NCI-H2029 (cell line): Measurements from ENCODE around the gene KAT6B.

Experiments
- DNase-seq: peaks from one replicate; lab custom pipeline; 2025; lab: John Stamatoyannopoulos, UW

The KAT6B gene

GRCh38 chr10:74921744-74922143, 95.3 kb downstream of the KAT6B start:
- no peak for DNase-seq

- DNase-seq: no peak
Measured at GRCh38 chr10:74922921-74923320, 96.5 kb downstream of the KAT6B start.

GRCh38 chr10:74923556-74923955, 97.2 kb downstream of the KAT6B start:
- DNase-seq: no peak

DNA sequence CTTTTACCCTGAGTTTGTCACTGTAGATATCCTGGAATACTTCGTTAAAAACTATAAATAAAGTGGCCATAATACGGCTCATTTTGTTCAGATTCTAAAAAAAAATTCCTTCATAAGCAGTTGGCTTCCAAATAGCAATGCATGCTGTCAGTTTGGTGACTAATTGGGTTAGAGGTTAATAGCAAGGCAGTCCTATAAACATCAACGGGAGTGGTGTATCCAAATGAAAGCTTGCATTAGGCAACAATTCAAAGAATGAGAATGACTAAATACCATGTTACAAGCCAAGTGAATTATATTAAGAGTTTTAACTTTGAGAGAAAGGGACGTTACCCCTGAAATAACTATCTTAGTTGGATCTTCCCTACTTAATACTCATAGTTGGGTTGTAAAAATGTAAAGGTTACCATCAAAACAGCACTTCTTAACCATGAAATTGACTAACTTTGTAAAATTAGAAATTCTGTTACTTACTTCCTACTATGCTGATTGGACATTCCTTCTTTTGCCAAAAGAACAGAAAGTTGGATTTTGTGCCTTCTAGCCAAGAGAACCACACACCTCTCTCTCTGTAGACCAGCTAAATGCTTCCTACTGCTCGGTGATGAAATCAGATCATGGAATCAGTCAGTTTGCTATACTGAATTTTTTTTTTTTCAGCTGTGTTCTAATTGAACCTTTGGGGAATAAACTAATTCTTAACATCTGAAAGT, 98.0 kb downstream of the KAT6B start:
- DNase-seq: no peak

DNA sequence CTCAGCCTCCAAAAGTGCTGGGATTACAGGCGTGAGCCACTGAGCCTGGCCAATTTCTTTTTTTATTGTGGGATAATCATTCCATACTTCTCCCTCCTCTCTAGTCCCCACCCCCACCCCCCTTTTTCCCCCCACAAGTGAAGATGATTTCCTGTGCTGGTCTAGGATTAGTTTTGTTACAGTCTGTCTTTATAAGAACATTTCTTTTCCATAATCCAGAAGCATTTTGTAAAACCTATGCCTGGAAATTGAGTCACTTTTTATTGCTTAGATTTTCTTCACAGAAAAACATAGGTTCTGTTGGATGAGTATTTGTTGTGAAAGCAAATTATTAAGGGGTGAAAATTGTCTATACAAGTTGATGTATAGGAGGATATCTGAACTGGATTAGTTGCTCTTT, 98.9 kb downstream of the KAT6B start:
- no peak for DNase-seq

- no peak for DNase-seq
Measured at GRCh38 chr10:74925708-74926107, 99.3 kb downstream of the KAT6B start.

GRCh38 chr10:74926791-74927585, 100.6 kb downstream of the KAT6B start:
- no peak for DNase-seq

DNA sequence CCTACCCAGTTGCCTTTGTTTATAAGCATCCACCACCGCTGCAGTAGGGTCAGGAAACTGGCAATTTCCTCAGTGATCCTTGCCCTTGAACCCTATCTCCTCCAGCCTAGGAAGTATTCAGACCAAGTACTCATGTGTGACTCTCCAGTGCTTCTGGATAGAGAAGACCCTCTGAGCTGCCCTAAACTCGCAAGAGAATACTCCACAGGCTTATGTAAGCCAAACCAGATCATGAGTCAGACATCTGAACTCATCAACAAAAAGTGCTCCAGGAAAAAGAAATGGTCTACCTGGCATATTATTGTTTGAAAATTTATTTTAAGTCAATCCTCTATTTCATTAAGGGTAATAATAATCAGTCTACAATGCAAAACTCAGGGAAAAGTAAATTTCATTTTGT, 101.3 kb downstream of the KAT6B start:
- no peak for DNase-seq

DNA sequence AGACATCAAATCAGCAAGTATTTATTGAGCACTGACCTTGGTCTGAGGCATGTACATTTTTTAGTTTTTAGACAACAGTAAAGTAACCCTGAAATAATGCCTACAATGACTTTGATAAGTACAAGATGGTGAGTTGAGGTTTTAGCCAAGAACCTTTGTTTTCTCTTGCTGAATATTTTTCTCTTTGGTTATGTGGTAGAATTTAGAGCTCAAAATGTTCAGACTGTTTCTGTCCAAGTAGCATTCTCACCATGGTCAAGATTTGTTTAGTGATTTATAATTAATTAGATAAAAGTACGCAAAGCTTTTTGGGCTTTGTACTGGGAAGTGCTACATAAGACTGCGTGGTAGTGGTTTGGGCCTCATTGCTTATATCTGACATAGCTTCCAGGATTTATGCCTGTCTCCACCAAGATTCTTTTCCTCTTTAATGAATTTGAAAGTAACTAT, 102.4 kb downstream of the KAT6B start:
- DNase-seq: no peak

- no peak for DNase-seq
Measured at GRCh38 chr10:74929197-74929596, 102.8 kb downstream of the KAT6B start.

GRCh38 chr10:74930965-74931364, 104.6 kb downstream of the KAT6B start:
- DNase-seq: peak; percentile 15

- DNase-seq: peak; percentile 73
Measured at GRCh38 chr10:74932648-74933047, 106.2 kb downstream of the KAT6B start.

GRCh38 chr10:74934100-74934812, 107.9 kb downstream of the KAT6B start:
- no peak for DNase-seq

DNA sequence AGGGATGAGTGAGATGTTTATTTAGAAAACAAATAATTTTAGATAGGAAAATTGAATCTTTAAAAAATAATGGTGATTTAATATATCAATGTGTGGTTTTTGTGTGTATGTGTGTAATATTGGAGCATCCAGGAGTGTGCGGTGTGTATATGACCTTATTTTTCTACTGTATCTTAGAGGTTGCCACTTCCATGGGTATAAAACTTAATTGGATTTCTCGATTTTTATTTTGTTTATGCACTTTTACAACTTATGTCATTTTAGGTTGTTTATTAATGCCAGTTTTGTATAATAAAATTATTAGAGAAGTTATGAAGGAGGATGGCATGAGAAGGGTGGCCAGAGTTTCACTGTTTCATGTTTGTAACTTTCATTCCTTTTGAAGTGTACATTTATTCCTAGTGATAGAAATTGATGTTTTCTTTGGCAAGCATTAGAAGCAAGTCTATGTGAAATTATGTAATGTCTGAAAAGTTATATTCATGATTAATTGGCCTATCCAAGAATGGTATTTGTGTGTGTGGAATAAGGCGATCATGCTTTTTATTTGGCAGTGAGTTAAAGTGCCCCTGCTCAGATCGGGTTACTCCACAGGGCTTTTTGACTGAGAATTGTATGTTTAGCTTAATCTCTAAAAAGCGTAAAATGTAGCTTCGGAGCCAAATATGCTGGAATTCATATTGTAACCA, 110.3 kb downstream of the KAT6B start:
- DNase-seq: no peak

DNA sequence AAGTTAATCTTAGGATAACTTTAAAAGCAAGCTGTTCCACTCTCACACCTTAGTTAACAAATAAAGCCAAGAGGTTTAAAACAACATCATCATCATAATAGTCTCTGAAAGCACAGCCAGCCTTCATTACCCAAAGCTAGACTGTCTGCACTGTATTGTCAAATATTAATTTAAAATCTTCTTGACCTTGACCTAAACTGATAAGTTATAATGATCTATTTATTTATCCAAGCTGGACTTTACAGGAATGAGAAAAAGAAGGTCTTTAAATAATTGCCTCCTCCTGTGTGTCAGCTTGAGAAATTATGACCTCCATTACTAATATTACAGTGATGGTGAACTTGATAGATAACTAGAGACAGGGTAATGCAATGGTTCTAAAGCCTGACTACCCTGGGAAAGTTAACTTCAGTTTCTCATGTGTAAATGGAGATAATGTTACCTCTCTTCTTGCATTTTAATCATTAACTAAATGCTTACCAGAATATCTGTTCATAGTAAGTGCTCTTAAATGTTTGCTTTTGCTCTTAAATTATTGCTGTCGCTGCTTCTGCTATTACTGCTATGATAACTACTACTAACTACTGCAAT, 111.0 kb downstream of the KAT6B start:
- DNase-seq: no peak

GRCh38 chr10:74944205-74944604, 117.8 kb downstream of the KAT6B start:
- DNase-seq: no peak

DNA sequence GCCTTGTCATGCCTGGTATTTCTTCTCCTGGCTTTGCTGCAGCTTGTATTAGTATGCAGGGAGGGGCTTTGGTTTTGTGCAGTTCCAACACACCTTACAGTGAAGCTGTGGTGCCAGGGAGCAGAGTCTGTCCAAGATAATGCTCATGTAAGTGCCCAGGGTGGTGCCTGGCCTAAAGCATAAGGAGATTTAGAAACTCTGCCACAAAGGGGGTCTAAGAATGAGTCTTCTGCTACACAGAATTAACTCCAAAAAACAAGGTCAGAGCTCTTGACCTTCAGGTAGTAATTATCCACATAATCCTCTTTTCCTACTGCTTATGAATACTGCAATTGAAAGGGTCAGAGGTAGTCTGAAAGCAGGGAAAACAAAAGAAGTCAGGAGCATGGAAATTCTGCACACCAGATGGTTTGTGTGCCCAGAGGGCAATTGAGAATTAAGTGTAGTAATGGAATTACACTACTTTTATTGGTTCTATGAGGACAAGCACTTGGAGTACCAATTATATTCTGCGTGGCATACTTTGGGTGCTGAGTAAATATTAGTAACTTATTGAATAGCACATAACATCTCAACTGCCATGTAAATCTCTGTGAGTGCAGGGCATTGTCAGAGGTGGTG, 121.5 kb downstream of the KAT6B start:
- peak; percentile 43 for DNase-seq

DNA sequence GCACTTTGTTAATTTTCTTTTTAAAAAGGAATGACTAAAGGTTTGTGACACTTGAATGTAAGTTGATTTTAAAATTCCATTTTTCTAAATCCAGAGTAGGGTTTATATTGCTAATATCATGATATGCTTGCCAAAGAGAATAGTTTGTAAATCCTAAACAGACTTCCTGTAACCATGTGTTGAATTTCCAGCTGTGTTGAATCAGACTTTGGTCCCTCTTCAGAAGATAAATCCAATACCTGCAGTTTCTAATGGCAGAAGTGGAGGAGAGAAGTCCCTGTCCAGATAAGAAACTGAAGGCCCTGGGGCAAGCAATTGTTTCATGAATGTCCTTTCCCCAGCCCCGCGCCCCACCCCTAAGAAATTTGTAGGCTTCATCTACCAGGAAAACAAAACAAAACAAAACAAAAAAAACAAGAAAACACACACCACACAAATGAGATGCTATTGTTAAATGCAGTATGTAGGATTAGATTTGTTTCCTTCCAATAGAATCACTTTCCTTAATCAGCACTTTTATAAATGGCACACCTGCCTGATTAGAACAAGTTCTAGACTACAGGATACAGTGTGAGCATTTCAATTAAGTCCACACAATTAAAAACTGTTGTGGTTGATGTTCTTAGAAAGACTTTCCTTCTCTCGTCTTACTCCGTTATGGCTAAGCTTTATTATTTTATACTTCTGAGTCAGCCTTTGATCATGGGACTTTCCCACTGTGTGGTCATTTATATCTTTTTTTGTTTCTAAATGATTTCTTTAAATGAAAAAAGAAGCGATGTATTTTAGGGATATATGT, 122.8 kb downstream of the KAT6B start:
- DNase-seq: no peak

- DNase-seq: no peak
Measured at GRCh38 chr10:74949843-74950765, 123.7 kb downstream of the KAT6B start.
